ENCODE results near the gene CTBP2.
A peak's percentile ranks its signal among the peaks of the same experiment; 100 is the strongest.

CTBP2 gene

GRCh38 chr10:125076121-125076825, 84.1 kb downstream of the CTBP2 start:
- peaks cover 65% of the 10 kb centered on the region for H3K4me1 Mint-ChIP-seq
- H3K4me3 Mint-ChIP-seq: no peak overlapping the region
- H3K27me3 Mint-ChIP-seq (ENCODE audit: low read depth, poor library complexity): no peaks in the 10 kb centered on the region
- H3K9me3 Mint-ChIP-seq: no peaks in the 10 kb centered on the region
- H3K27ac Mint-ChIP-seq: peak overlapping the region; percentile 61
- no peak for DNase-seq
- no peak for TF ChIP-seq CTCF (IDR thresholded peaks at IDR 0.05)
- peaks cover 95% of the 10 kb centered on the region for H3K36me3 Mint-ChIP-seq (ENCODE audit: low read depth)

- no peak for DNase-seq
- Mint-ChIP-seq H3K4me3 (no peak overlapping the region), H3K9me3 (no peaks in the 10 kb centered on the region), H3K27me3 (ENCODE audit: low read depth, poor library complexity) (no peaks in the 10 kb centered on the region), H3K27ac (peak overlapping the region; percentile 41), H3K36me3 (ENCODE audit: low read depth) (peaks cover 82% of the 10 kb centered on the region), H3K4me1 (peaks cover 50% of the 10 kb centered on the region)
- TF ChIP-seq CTCF (IDR thresholded peaks at IDR 0.05): no peak
Observed at GRCh38 chr10:125073996-125074395, 86.4 kb downstream of the CTBP2 start.

- H3K4me1 Mint-ChIP-seq: peaks cover 55% of the 10 kb centered on the region
- H3K9me3 Mint-ChIP-seq: no peaks in the 10 kb centered on the region
- DNase-seq: no peak
- peak overlapping the region; percentile 78 for H3K27ac Mint-ChIP-seq
- TF ChIP-seq CTCF (IDR thresholded peaks at IDR 0.05): no peak
- no peak overlapping the region for H3K4me3 Mint-ChIP-seq
- H3K27me3 Mint-ChIP-seq (ENCODE audit: low read depth, poor library complexity): no peaks in the 10 kb centered on the region
- H3K36me3 Mint-ChIP-seq (ENCODE audit: low read depth): peaks cover 74% of the 10 kb centered on the region
Observed at GRCh38 chr10:125072794-125073193, 87.6 kb downstream of the CTBP2 start.

- H3K27me3 Mint-ChIP-seq (ENCODE audit: low read depth, poor library complexity): no peaks in the 10 kb centered on the region
- peak overlapping the region; percentile 89 for H3K27ac Mint-ChIP-seq
- H3K4me3 Mint-ChIP-seq: no peak overlapping the region
- DNase-seq: no peak
- no peak for TF ChIP-seq CTCF (IDR thresholded peaks at IDR 0.05)
- no peaks in the 10 kb centered on the region for H3K9me3 Mint-ChIP-seq
- H3K4me1 Mint-ChIP-seq: peaks cover 63% of the 10 kb centered on the region
- H3K36me3 Mint-ChIP-seq (ENCODE audit: low read depth): peaks cover 68% of the 10 kb centered on the region
Observed at GRCh38 chr10:125071008-125071407, 89.4 kb downstream of the CTBP2 start.

- H3K4me1 Mint-ChIP-seq: peaks cover 71% of the 10 kb centered on the region
- H3K27me3 Mint-ChIP-seq (ENCODE audit: low read depth, poor library complexity): peaks cover 2% of the 10 kb centered on the region
- peaks cover 55% of the 10 kb centered on the region for H3K36me3 Mint-ChIP-seq (ENCODE audit: low read depth)
- no peak overlapping the region for H3K4me3 Mint-ChIP-seq
- H3K9me3 Mint-ChIP-seq: no peaks in the 10 kb centered on the region
- no peak for TF ChIP-seq CTCF (IDR thresholded peaks at IDR 0.05)
- H3K27ac Mint-ChIP-seq: peak overlapping the region; percentile 89
- DNase-seq: no peak
Observed at GRCh38 chr10:125068406-125068805, 92.0 kb downstream of the CTBP2 start.

- no peaks in the 10 kb centered on the region for H3K9me3 Mint-ChIP-seq
- peaks cover 51% of the 10 kb centered on the region for H3K36me3 Mint-ChIP-seq (ENCODE audit: low read depth)
- no peak for TF ChIP-seq CTCF (IDR thresholded peaks at IDR 0.05)
- H3K4me3 Mint-ChIP-seq: no peak overlapping the region
- no peak for DNase-seq
- peaks cover 2% of the 10 kb centered on the region for H3K27me3 Mint-ChIP-seq (ENCODE audit: low read depth, poor library complexity)
- peaks cover 73% of the 10 kb centered on the region for H3K4me1 Mint-ChIP-seq
- peak overlapping the region; percentile 89 for H3K27ac Mint-ChIP-seq
Observed at GRCh38 chr10:125067764-125068163, 92.6 kb downstream of the CTBP2 start.

Data from nephron progenitor cell (in vitro differentiated cells).